Left lobe of liver (tissue), 2 donors: ENCODE measurements around the gene GUCY2C. TPM values are rescaled to one million over a fixed set of nuclear protein-coding genes. Genes with fewer than 3 reads are reported as not detected.
"Not testable (repeated sequence)": the region's sequence is repeated elsewhere in the genome, so short reads cannot be mapped to it uniquely, and the experiment has no call there.

ENCODE experiments used
- ATAC-seq: fragments of 200-7000 bp; cut with Tn5 transposase; one replicate; pipeline ENCODE4 v1.9.1; 2020; ENCODE audit warnings: mild to moderate bottlenecking, moderate library complexity
- DNase-seq: peaks from one replicate; pipeline ENCODE4 v3.0.0-alpha.2; 2020; ENCODE audit warnings: low spot score
- total RNA-seq: library from RNA; stranded (reverse); gene quantifications from one replicate; pipeline ENCODE4 v1.2.1, GENCODE V29; 2021
- donor health status: DM: no; HTN: no; CAD: no; lungs with moderate emphysema.
- donor health status: DM: no; HTN: yes; CAD: no.

GUCY2C gene
- total RNA-seq, 1 donor from 2014 or later = not detected

GRCh38 chr12:14689144-14689543 lies 7.3 kb downstream of the GUCY2C start:
- no peak for ATAC-seq

GRCh38 chr12:14682231-14682630 lies 14.2 kb downstream of the GUCY2C start:
- DNase-seq, ATAC-seq: not testable (repeated sequence)

More at GRCh38 chr12:14689144-14689543, 7.3 kb downstream of the GUCY2C start:
- no peak for DNase-seq

GRCh38 chr12:14681625-14682024 lies 14.8 kb downstream of the GUCY2C start:
- ATAC-seq (no peak), DNase-seq (no peak)

DNA sequence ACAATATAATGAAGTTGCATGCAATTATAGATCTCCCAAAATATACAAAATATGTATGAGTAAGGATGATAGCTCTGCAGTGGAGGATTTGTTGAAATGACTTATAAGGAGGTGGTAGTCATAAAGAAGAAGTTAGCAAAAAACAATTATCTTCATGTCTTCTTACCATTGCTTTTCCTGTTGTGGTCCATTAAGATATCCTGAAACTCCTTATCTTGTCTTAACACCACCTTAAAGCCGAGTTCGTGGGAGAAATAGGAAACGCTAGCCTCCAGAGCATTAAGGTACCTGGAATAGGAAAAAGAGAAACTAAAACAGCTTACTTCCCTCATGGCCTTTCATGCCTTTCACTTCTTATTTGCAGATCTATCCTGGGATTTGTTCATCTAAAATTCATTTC lies 15.2 kb downstream of the GUCY2C start:
- ATAC-seq (no peak), DNase-seq (no peak)

GRCh38 chr12:14678547-14679150 lies 17.8 kb downstream of the GUCY2C start:
- peak; percentile 89 for ATAC-seq
- DNase-seq = no peak

DNA sequence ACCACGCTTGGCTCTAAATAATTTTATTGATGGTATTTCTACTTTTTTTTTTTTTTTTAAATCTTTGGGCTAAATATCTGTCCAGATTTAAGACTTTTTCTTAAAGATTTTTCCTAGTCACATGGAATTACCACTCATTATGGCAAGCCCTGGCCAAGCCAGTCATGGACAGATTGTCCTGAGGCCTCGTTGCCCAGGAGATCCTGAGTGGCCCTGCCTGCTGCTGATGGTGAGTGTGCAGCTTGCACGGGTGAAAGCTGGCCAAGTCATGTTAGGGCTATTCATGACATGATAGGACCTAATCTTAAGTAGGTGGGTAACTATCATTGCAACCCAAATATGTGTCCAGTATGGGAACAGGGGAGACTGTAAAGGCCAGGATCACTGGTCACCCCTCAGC lies 27.8 kb downstream of the GUCY2C start:
- DNase-seq (no peak), ATAC-seq (no peak)

DNA sequence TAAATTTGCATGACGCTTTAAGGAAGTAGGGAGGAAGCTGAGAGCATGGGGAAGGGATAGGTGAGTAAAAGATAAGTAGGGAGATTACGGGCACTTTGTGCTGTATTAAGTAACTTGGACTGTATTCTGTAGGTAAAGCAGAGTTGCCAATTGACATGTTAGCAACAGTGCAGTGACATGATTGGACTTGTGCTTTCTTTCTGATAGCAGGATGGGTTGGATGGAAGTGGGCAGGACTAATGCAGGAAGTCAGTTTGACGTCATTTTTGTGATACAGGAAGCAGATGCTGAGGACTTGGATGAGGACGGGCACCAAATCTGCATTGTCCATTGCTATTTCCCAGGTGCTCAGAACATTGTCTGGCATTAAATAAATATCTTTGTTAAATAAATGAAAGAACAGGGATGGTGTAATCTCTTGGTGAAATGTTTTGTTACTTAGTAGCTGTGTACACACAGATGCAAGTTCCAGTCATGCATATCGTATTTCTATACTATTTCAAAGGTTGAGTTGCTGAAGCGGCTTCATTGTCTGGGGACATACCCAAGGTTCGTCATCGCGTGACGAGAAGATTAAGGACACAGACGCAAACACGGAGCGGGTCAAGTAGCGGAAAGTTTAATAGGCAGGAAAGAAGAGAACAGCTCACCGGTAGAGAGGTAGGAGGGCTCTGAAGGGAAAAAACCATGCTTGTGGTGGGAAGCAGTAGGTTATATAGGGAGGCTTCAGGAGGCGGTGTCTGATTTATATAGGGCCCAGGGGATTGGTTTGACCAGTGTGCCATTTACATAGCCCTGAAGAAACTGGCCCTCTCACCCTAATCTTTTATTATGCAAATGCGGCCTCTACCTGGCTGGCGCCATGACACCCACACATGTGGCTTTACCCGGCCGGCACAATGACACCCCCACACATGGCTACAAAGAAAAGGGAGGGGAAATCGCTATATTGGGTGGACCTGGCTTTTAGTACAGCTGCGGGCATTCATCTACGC lies 30.7 kb downstream of the GUCY2C start:
- DNase-seq (no peak), ATAC-seq (no peak)

DNA sequence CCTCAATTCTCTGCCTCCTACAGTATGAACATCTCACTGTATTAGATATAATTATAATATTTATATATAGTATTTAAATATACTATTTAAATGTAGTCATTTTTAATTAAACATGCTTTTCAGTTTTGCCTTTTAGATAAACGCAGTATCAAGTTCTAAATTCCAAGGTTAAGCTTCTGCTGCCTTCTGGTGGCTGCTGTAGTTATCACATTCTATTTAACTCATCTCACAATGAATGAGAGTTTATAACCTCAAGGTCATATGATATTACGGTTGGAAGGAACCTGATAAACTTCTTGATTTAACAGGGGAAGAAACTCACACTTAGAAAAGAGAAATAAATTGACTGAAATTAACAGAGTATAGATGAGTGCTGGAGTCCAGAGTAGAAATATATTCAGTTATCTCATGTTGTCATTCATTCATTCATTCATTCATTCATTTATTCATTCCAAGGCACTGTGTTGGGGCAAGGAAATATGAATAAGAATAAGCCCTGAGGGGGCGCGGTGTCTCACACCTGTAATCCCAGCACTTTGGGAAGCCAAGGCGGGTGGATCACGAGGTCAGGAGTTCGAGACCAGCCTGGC lies 31.9 kb downstream of the GUCY2C start:
- ATAC-seq (peak; percentile 83), DNase-seq (no peak)

DNA sequence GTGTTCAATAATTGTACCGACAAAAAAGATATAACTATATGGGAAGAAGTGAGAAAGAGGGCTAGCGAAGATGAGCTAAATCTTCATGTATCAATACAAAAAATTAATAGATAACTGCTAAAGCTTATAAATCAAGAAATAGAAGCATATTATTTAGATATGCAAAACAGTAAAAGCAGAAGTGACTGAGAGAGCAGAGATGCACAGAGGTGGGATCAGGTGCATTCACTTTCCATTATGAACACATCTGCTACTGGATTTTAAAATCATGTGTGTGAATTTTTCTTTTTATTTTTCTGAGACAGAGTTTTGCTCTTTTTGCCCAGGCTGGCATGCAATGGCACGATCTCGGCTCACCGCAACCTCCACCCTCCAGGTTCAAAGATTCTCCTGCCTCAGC lies 33.4 kb downstream of the GUCY2C start:
- ATAC-seq (no peak), DNase-seq (no peak)

- ATAC-seq (no peak), DNase-seq (no peak)
Measured at GRCh38 chr12:14656846-14657245, 39.6 kb downstream of the GUCY2C start.

GRCh38 chr12:14655284-14655683 lies 41.1 kb downstream of the GUCY2C start:
- no peak for ATAC-seq
- DNase-seq = no peak

- no peak for DNase-seq
- no peak for ATAC-seq
Measured at GRCh38 chr12:14654842-14655241, 41.6 kb downstream of the GUCY2C start.

- ATAC-seq = no peak
- no peak for DNase-seq
Measured at GRCh38 chr12:14654416-14654815, 42.0 kb downstream of the GUCY2C start.

GRCh38 chr12:14652483-14652882 lies 43.9 kb downstream of the GUCY2C start:
- DNase-seq = no peak
- ATAC-seq = no peak

DNA sequence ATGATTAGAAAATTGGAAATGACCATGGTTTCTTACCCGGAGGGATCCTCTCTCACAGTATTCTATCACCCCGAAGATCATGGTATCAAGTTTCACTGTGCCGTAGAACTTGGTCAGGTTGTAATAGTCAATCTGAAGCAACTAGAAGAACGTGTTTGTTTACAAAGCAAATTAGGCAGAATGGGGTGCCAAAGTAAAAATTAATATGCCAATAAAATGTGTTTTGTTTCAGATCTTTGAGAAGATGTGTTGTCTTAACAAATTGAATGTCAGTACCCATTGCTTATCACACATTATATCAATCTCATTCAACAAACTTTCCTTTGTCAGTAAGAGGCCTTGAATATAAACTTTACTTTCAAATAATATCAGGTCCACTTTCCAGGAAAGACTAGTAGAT lies 45.0 kb downstream of the GUCY2C start:
- DNase-seq (no peak), ATAC-seq (no peak)

- DNase-seq (no peak), ATAC-seq (peak; percentile 96)
Measured at GRCh38 chr12:14650789-14651188, 45.6 kb downstream of the GUCY2C start.

GRCh38 chr12:14647028-14647750 lies 49.2 kb downstream of the GUCY2C start:
- DNase-seq (no peak), ATAC-seq (no peak)

DNA sequence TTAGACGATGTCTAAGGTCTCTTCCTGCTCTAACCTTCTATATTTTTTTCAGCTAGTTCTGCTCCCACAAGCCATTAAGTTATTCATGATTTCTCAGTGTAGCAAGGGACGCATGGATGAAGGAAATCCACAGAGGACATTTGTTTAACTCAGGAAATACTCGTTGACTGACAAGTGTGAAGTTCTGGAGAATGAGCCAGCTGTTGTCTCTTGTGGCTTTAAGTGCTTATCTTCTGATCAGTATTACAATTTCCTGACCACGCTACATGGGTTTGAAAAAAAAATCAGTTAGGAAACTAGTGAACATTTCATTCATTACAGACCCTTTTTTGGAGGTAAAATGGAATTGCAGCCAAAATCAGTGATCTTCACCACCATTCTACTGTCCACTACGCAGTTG lies 53.1 kb downstream of the GUCY2C start:
- DNase-seq (no peak), ATAC-seq (no peak)

GRCh38 chr12:14638066-14638465 lies 58.3 kb downstream of the GUCY2C start:
- ATAC-seq = no peak
- DNase-seq = no peak

- ATAC-seq = no peak
Measured at GRCh38 chr12:14635776-14636175, 60.6 kb downstream of the GUCY2C start.

GRCh38 chr12:14630793-14631192 lies 65.6 kb downstream of the GUCY2C start:
- DNase-seq (no peak), ATAC-seq (no peak)

More at GRCh38 chr12:14635776-14636175, 60.6 kb downstream of the GUCY2C start:
- DNase-seq = no peak
